Naive thymus-derived CD4-positive, alpha-beta T cell (primary cell): ENCODE results near the gene CLOCK. TPM values are rescaled to one million over a fixed set of nuclear protein-coding genes. Genes with fewer than 3 reads are reported as not detected.

Experiments
- ATAC-seq: fragments of 150-1000 bp; cut with Tn5 transposase; 2 replicates; pipeline ENCODE4 v1.10.0; 2021; ENCODE audit warnings: mild to moderate bottlenecking, moderate library complexity
- CTCF ChIA-PET: fragments of 350-600 bp; sonication (Branson Sonifier 250); formaldehyde crosslinking; loops from one replicate; lab custom pipeline; 2021; ENCODE audit warnings: antibody characterized with exemption; lab: Charles Lee
- POLR2A ChIA-PET: fragments of 350-600 bp; sonication (Branson Sonifier 250); formaldehyde crosslinking; loops from one replicate; lab custom pipeline; 2021; ENCODE audit warnings: antibody characterized with exemption, inconsistent platforms; lab: Charles Lee
- DNase-seq, 9 donors: peaks; one replicate each; pipeline versions ENCODE4 v3.0.0 to v3.0.0-alpha.2; 2020 to 2022; ENCODE audit warnings: mixed read lengths in 1 of 9
- H3K27ac ChIP-seq: one replicate; pipeline ENCODE4 v1.7.0; 2013; ENCODE audit warnings: mild to moderate bottlenecking, low read depth, low read length, moderate library complexity
- H3K27me3 ChIP-seq, 2 donors: one replicate each; pipeline ENCODE4 v1.7.0; 2013; ENCODE audit warnings: low read length in 2 of 2, mild to moderate bottlenecking in 2 of 2, moderate library complexity in 2 of 2; ENCODE audit not compliant: control insufficient read depth in 2 of 2, insufficient read depth in 2 of 2
- H3K36me3 ChIP-seq, 3 experiments: 1 replicate in 2 of 3; 2 replicates in 1 of 3; pipeline ENCODE4 v1.7.0; 2013; ENCODE audit warnings: low read length in 3 of 3, mild to moderate bottlenecking in 3 of 3, moderate library complexity in 1 of 3; ENCODE audit not compliant: insufficient read depth in 3 of 3, control insufficient read depth in 2 of 3
- H3K4me1 ChIP-seq, 2 donors: one replicate each; pipeline ENCODE4 v1.7.0; 2013; ENCODE audit warnings: low read length in 2 of 2, mild to moderate bottlenecking in 2 of 2, moderate library complexity in 1 of 2; ENCODE audit not compliant: control insufficient read depth in 2 of 2, insufficient read depth in 2 of 2
- H3K4me3 ChIP-seq: 2 replicates; pipeline ENCODE4 v1.7.0; 2013; ENCODE audit warnings: mild to moderate bottlenecking, low read length
- H3K9me3 ChIP-seq, 3 experiments: 1 replicate in 2 of 3; 2 replicates in 1 of 3; pipeline ENCODE4 v1.7.0; 2013; ENCODE audit warnings: low read length in 3 of 3; ENCODE audit not compliant: control insufficient read depth in 2 of 3
- H3K27ac Mint-ChIP-seq, 9 donors: one replicate each; pipeline ENCODE4 v1.8.0; 2020 to 2022; ENCODE audit warnings: mixed read lengths in 9 of 9, mild to moderate bottlenecking in 8 of 9, moderate library complexity in 5 of 9, inconsistent platforms in 2 of 9
- H3K27me3 Mint-ChIP-seq, 5 donors: one replicate each; pipeline ENCODE4 v1.8.0; 2021 to 2022; ENCODE audit warnings: mixed read lengths in 5 of 5, mild to moderate bottlenecking in 1 of 5
- H3K36me3 Mint-ChIP-seq, 5 donors: one replicate each; pipeline ENCODE4 v1.8.0; 2020 to 2022; ENCODE audit warnings: mixed read lengths in 5 of 5, mild to moderate bottlenecking in 3 of 5, inconsistent platforms in 1 of 5
- H3K4me1 Mint-ChIP-seq, 7 donors: one replicate each; pipeline ENCODE4 v1.8.0; 2020 to 2022; ENCODE audit warnings: mixed read lengths in 7 of 7, mild to moderate bottlenecking in 3 of 7, inconsistent platforms in 1 of 7
- H3K4me3 Mint-ChIP-seq, 10 donors: one replicate each; pipeline ENCODE4 v1.8.0; 2020 to 2022; ENCODE audit warnings: mild to moderate bottlenecking in 10 of 10, mixed read lengths in 10 of 10, moderate library complexity in 6 of 10, inconsistent platforms in 2 of 10
- H3K9me3 Mint-ChIP-seq, 11 donors: one replicate each; pipeline ENCODE4 v1.8.0; 2020 to 2022; ENCODE audit warnings: mixed read lengths in 11 of 11, mild to moderate bottlenecking in 4 of 11, inconsistent platforms in 1 of 11, moderate library complexity in 1 of 11
- intact Hi-C, 2 donors: fragments of 100-400 bp; cut with micrococcal nuclease; formaldehyde crosslinking; loops; one replicate each; pipeline ENCODE4 v1.15.1; 2023
- polyA plus RNA-seq, 2 donors: library from polyadenylated mRNA; unstranded; fragments of 300-500 nt; fragmentation: Illumina TruSeq; gene quantifications; one replicate each; pipeline ENCODE4 v1.2.3, GENCODE V29; 2021
- total RNA-seq, 6 experiments: library from RNA in 5 of 6; stranded (reverse) in 5 of 6; gene quantifications; 1 replicate in 5 of 6; 2 replicates in 1 of 6; pipeline ENCODE4 v1.2.3 and lab custom pipeline; 2021 to 2026

Gene CLOCK
- total and polyA plus RNA-seq, 7 experiments from 2014 or later: 4.6 to 12.6 (median 8.6) TPM

DNA sequence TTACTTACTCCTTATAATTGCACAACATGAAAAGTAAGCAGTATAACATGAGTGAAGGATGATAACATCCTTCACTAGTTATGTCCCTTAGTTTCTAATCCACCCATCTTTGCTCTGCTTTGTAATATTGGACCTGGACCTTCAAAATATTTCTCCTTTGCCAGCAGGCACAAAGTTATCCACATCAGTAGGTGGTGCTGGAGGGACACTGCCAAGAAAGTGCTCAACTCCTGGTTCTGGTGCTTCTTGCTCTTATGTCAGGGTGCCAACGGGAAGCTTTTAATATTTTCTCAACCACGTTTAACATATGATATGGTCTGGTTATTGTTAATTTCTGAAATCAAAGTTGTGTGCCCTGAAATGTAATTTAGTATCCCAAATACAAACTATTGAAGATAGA lies 101.9 kb downstream of the CLOCK start:
- Histone ChIP-seq H3K4me1 (no peaks in the 10 kb centered on the region), H3K27ac (no peak overlapping the region), H3K27me3 (no peaks in the 10 kb centered on the region), H3K36me3 (peaks cover 0 to 10% (median 4%) of the 10 kb centered on the region in 3 experiments), H3K4me3 (no peak overlapping the region), H3K9me3 (no peaks in the 10 kb centered on the region)
- Mint-ChIP-seq H3K36me3 (peaks cover 0 to 34% (median 26%) of the 10 kb centered on the region in 5 donors), H3K4me3 (no peak overlapping the region), H3K27me3 (no peaks in the 10 kb centered on the region), H3K27ac (peak overlapping the region in 1 of 9 donors; percentile 51), H3K4me1 (peaks cover 0 to 15% (median 11%) of the 10 kb centered on the region in 7 donors), H3K9me3 (no peaks in the 10 kb centered on the region)
- intact Hi-C loops: loop anchor here in 1 of 2 donors (1.0 to 5.0 kb wide), 4 partner anchors 98 to 422 kb away; partner anchors contain the start of genes CLOCK and SRD5A3
- CTCF ChIA-PET: interaction anchor here (0.7 to 2.0 kb wide), 4 partner anchors 10 to 110 kb away, joined by 3 to 7 read pairs (median 3); no protein-coding TSS in a partner anchor
- ATAC-seq (no peak), DNase-seq (peak in 1 of 9 donors; percentile 7)
- POLR2A ChIA-PET: no interaction called here

DNA sequence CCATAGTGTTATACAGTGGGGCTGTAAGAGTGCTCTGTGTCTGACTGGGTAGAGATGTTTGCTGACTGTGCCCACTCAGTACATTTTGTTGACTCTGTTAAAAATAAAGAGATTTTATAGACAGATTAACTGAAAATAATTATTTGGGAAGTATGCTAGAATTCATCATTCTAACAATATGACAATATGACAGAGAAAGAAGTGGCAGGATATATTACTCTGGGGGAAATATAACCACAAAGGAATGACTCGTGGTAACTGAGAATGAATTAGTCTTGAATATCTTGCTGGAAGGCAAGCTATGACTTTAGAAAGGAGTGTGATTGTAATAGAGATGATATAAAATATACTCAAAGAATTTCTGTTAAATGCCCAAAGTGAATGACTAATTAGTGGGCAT lies 104.2 kb downstream of the CLOCK start:
- Histone ChIP-seq H3K36me3 (peaks cover 0 to 4% (median 0%) of the 10 kb centered on the region in 3 experiments), H3K4me1 (no peaks in the 10 kb centered on the region), H3K9me3 (no peaks in the 10 kb centered on the region), H3K27me3 (no peaks in the 10 kb centered on the region), H3K27ac (no peak overlapping the region), H3K4me3 (no peak overlapping the region)
- Mint-ChIP-seq H3K27ac (peak overlapping the region in 1 of 9 donors; percentile 7), H3K27me3 (no peaks in the 10 kb centered on the region), H3K4me1 (peaks cover 0 to 10% (median 3%) of the 10 kb centered on the region in 7 donors), H3K4me3 (no peak overlapping the region), H3K36me3 (peaks cover 0 to 35% (median 18%) of the 10 kb centered on the region in 5 donors), H3K9me3 (no peaks in the 10 kb centered on the region)
- DNase-seq (no peak), ATAC-seq (no peak)
- intact Hi-C loops: no loop called here
- ChIA-PET POLR2A (no interaction called here), CTCF (interaction anchor here (1.5 kb wide), 1 partner anchor 112 kb away, joined by 3 read pairs; no protein-coding TSS in a partner anchor)

DNA sequence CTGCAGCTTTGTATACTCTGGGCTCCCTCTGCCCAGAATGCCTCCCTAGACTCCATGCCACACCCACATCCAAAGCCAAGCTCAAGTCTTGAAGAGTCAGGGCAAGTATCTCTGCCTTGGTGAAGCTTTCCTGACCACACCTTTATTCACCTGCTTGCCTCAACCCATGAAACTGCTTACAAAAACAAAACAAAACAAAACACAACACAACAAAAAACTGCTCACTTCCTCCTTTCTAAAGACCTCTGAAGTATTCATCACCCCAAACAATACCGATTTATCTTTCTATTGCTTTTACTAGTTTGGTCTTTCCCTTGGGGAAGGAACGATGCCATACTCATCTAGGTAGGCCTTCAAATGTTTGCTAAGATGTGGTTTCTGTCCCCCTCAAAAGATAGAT lies 105.9 kb downstream of the CLOCK start:
- no peak overlapping the region for H3K4me3 Mint-ChIP-seq
- peak overlapping the region in 1 of 9 donors; percentile 4 for H3K27ac Mint-ChIP-seq
- H3K4me1 ChIP-seq: no peaks in the 10 kb centered on the region
- H3K4me3 ChIP-seq: no peak overlapping the region
- H3K9me3 Mint-ChIP-seq: no peaks in the 10 kb centered on the region
- H3K4me1 Mint-ChIP-seq: peaks cover 0 to 7% (median 3%) of the 10 kb centered on the region in 7 donors
- peaks cover 0 to 35% (median 21%) of the 10 kb centered on the region in 5 donors for H3K36me3 Mint-ChIP-seq
- ChIA-PET POLR2A (interaction anchor here (0.6 kb wide), 1 partner anchor 104 kb away, joined by 3 read pairs; no protein-coding TSS in a partner anchor), CTCF (interaction anchor here (0.5 to 0.6 kb wide), 2 partner anchors 9 to 119 kb away, joined by 3 read pairs; no protein-coding TSS in a partner anchor)
- H3K36me3 ChIP-seq: peaks cover 0 to 4% (median 0%) of the 10 kb centered on the region in 3 experiments
- ATAC-seq: no peak
- DNase-seq: no peak
- no peaks in the 10 kb centered on the region for H3K27me3 Mint-ChIP-seq
- no peaks in the 10 kb centered on the region for H3K9me3 ChIP-seq
- no peaks in the 10 kb centered on the region for H3K27me3 ChIP-seq
- intact Hi-C loops: no loop called here
- no peak overlapping the region for H3K27ac ChIP-seq

DNA sequence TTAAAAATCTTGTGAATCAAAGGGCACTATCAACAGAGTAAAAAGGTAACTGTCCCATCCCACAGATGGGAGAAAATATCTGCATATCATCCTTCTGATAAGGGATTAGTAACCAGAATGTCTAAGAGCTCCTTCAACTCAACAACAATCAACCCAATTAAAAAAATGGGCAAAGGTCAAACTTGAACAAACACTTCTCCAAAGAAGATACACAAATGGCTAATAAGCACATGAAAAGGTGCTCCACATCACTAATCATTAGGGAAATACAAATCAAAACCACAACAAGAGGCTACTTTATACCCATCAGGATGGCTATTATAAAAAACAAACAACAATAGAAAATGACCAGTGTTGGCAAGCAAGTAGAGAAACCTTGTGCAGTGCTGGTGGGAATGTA lies 107.7 kb downstream of the CLOCK start:
- no peak for DNase-seq
- Mint-ChIP-seq H3K27ac (no peak overlapping the region), H3K9me3 (no peaks in the 10 kb centered on the region), H3K36me3 (peaks cover 0 to 46% (median 21%) of the 10 kb centered on the region in 5 donors), H3K27me3 (no peaks in the 10 kb centered on the region), H3K4me1 (peaks cover 8 to 24% (median 11%) of the 10 kb centered on the region in 7 donors), H3K4me3 (no peak overlapping the region)
- CTCF ChIA-PET: no interaction called here
- Histone ChIP-seq H3K4me1 (peaks cover 0 to 6% of the 10 kb centered on the region in 2 donors), H3K4me3 (no peak overlapping the region), H3K9me3 (no peaks in the 10 kb centered on the region), H3K36me3 (peaks cover 0 to 9% (median 4%) of the 10 kb centered on the region in 3 experiments), H3K27me3 (no peaks in the 10 kb centered on the region), H3K27ac (no peak overlapping the region)
- POLR2A ChIA-PET: no interaction called here
- no peak for ATAC-seq
- intact Hi-C loops: loop anchor here (5.0 kb wide), 1 partner anchor 42 kb away; the partner anchor contains the start of gene TMEM165 (in 2 of the 2)

DNA sequence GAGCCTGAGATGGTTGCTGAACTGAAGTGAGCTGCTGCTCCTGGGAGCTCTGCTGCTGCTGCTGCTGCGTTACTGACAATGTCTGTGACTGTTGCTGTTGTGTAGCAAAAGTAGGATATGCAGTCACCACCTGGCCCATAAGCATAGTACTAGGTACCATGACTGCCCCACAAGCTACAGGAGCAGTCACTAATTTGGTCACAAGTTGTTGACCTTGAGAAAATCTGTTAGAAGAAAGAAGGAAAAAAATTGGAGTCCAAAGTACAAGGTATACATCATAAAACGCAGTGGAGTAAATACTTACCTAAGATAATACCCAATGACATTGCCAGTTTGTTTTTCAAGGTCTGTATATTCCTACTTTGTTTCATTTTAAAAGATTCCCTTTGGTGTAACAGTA lies 108.4 kb downstream of the CLOCK start:
- H3K36me3 ChIP-seq: peaks cover 0 to 11% (median 4%) of the 10 kb centered on the region in 3 experiments
- H3K9me3 ChIP-seq: no peaks in the 10 kb centered on the region
- H3K4me1 ChIP-seq: peaks cover 0 to 6% of the 10 kb centered on the region in 2 donors
- POLR2A ChIA-PET: no interaction called here
- H3K27me3 ChIP-seq: no peaks in the 10 kb centered on the region
- intact Hi-C loops: loop anchor here (5.0 kb wide), 1 partner anchor 41 kb away; the partner anchor contains the start of gene TMEM165 (in 2 of the 2)
- H3K27ac Mint-ChIP-seq: peak overlapping the region in 1 of 9 donors; percentile 31
- no peaks in the 10 kb centered on the region for H3K9me3 Mint-ChIP-seq
- peaks cover 8 to 24% (median 11%) of the 10 kb centered on the region in 7 donors for H3K4me1 Mint-ChIP-seq
- ATAC-seq: no peak
- no peak for DNase-seq
- H3K27me3 Mint-ChIP-seq: no peaks in the 10 kb centered on the region
- CTCF ChIA-PET: interaction anchor here (1.1 kb wide), 1 partner anchor 12 kb away, joined by 3 read pairs; no protein-coding TSS in a partner anchor
- H3K4me3 ChIP-seq: no peak overlapping the region
- H3K27ac ChIP-seq: no peak overlapping the region
- H3K36me3 Mint-ChIP-seq: peaks cover 0 to 43% (median 21%) of the 10 kb centered on the region in 5 donors
- no peak overlapping the region for H3K4me3 Mint-ChIP-seq

DNA sequence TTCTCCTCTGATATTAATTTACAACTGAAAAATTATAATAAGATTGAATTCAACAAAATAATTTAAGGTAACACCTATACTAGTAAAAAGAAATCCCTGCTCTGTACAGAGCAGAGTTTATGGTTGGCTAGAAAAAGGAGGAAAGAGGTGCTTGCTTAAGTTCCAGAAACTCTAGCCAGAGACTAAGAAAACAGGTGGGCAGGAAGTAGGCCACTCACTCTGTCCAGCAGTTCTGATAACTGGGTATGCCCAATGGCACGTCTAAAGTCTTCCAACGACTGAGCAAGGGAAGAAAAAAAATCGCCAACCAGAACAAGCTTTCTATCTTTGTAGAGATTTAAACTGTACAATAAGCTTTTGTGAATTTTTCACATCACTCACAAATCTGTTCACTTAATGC lies 108.9 kb downstream of the CLOCK start:
- Mint-ChIP-seq H3K36me3 (peaks cover 0 to 45% (median 21%) of the 10 kb centered on the region in 5 donors), H3K27ac (peak overlapping the region in 1 of 9 donors; percentile 31), H3K9me3 (no peaks in the 10 kb centered on the region), H3K4me1 (peaks cover 8 to 24% (median 12%) of the 10 kb centered on the region in 7 donors), H3K27me3 (no peaks in the 10 kb centered on the region), H3K4me3 (no peak overlapping the region)
- ATAC-seq (no peak), DNase-seq (no peak)
- intact Hi-C loops: loop anchor here (5.0 kb wide), 1 partner anchor 41 kb away; the partner anchor contains the start of gene TMEM165 (in 2 of the 2)
- H3K27ac ChIP-seq: no peak overlapping the region
- no peak overlapping the region for H3K4me3 ChIP-seq
- H3K36me3 ChIP-seq: peaks cover 0 to 11% (median 9%) of the 10 kb centered on the region in 3 experiments
- no peaks in the 10 kb centered on the region for H3K27me3 ChIP-seq
- H3K4me1 ChIP-seq: peaks cover 0 to 6% of the 10 kb centered on the region in 2 donors
- ChIA-PET POLR2A (interaction anchor here (0.6 to 1.2 kb wide), 2 partner anchors 17 to 511 kb away, joined by 3 read pairs; partner anchors contain the start of gene CEP135), CTCF (interaction anchor here (1.0 to 1.1 kb wide), 2 partner anchors 11 to 21 kb away, joined by 3 to 4 read pairs; no protein-coding TSS in a partner anchor)
- H3K9me3 ChIP-seq: no peaks in the 10 kb centered on the region
